ENCODE data around the gene BRI3BP. TPM values are rescaled to one million over a fixed set of nuclear protein-coding genes. Genes with fewer than 3 reads are reported as not detected.

The BRI3BP gene
- total RNA-seq, 1 donor from 2014 or later, result 3.6 TPM

- Histone ChIP-seq H3K36me3 (ENCODE audit: insufficient read depth, low read length) (peaks cover 8% of the 10 kb centered on the region), H3K4me1 (ENCODE audit: insufficient read depth, low read length) (no peaks in the 10 kb centered on the region), H3K79me2 (ENCODE audit: insufficient read depth, low read length) (no peaks in the 10 kb centered on the region), H3K9ac (ENCODE audit: low read length) (no peak overlapping the region), H3K4me2 (ENCODE audit: low read length) (no peak overlapping the region), H3K27me3 (ENCODE audit: insufficient read depth, low read length) (no peaks in the 10 kb centered on the region), H3K9me3 (ENCODE audit: insufficient read depth, low read depth, low read length) (no peaks in the 10 kb centered on the region), H4K20me1 (ENCODE audit: insufficient read depth, low read length) (no peaks in the 10 kb centered on the region), H2AFZ (ENCODE audit: low read depth, low read length) (no peak overlapping the region), H3K27ac (ENCODE audit: low read depth, low read length) (no peak overlapping the region), H3K4me3 (ENCODE audit: insufficient read depth, low read depth, low read length) (no peak overlapping the region)
- TF ChIP-seq CTCF (IDR thresholded peaks at IDR 0.05; ENCODE audit: insufficient read depth, low read depth, low read length), result no peak
- TF ChIP-seq EZH2 (IDR thresholded peaks at IDR 0.05; ENCODE audit: insufficient read depth, low read length), result no peak
- no peak overlapping the region for H3K27ac Mint-ChIP-seq (ENCODE audit: unreplicated experiment)
- no peak overlapping the region for H3K4me3 Mint-ChIP-seq (ENCODE audit: unreplicated experiment)
- no peaks in the 10 kb centered on the region for H3K4me1 Mint-ChIP-seq (ENCODE audit: low read depth, unreplicated experiment)
- H3K9me3 Mint-ChIP-seq (ENCODE audit: unreplicated experiment), result no peaks in the 10 kb centered on the region
- DNase-seq (ENCODE audit: low read depth) (no peak), FAIRE-seq (no peak)
- H3K27me3 Mint-ChIP-seq (ENCODE audit: low read depth, unreplicated experiment), result no peaks in the 10 kb centered on the region
- H3K36me3 Mint-ChIP-seq (ENCODE audit: low read depth, unreplicated experiment), result peaks cover 18% of the 10 kb centered on the region
These were observed 39.6 kb upstream of the BRI3BP start for GRCh38 chr12:124953689-124954405.

DNA sequence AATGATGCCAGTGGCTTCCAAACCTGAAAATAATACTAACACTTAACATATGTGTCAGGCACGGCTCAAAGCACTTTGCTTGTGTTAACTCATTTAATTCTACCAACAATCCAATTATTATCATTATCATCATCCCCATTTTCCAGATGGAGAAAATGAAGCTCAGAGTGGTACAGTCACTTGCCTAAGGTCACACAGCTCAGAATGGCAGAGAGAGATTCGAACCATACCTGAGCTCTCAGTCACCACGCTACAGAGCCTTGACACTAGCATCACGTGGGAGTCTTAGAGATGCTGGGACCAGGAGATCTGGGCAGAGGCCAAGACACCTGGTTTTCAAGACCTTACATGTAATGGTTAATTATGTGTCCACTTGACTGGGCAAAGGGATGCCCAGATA is 38.7 kb upstream of the BRI3BP start:
- H3K4me2 ChIP-seq (ENCODE audit: low read length), result no peak overlapping the region
- H4K20me1 ChIP-seq (ENCODE audit: insufficient read depth, low read length), result no peaks in the 10 kb centered on the region
- no peaks in the 10 kb centered on the region for H3K79me2 ChIP-seq (ENCODE audit: insufficient read depth, low read length)
- no peak overlapping the region for H3K27ac Mint-ChIP-seq (ENCODE audit: unreplicated experiment)
- DNase-seq (ENCODE audit: low read depth) (no peak), FAIRE-seq (no peak)
- H2AFZ ChIP-seq (ENCODE audit: low read depth, low read length), result no peak overlapping the region
- no peak overlapping the region for H3K4me3 ChIP-seq (ENCODE audit: insufficient read depth, low read depth, low read length)
- H3K4me1 ChIP-seq (ENCODE audit: insufficient read depth, low read length), result no peaks in the 10 kb centered on the region
- H3K27ac ChIP-seq (ENCODE audit: low read depth, low read length), result no peak overlapping the region
- no peaks in the 10 kb centered on the region for H3K9me3 ChIP-seq (ENCODE audit: insufficient read depth, low read depth, low read length)
- H3K9me3 Mint-ChIP-seq (ENCODE audit: unreplicated experiment), result no peaks in the 10 kb centered on the region
- TF ChIP-seq EZH2 (IDR thresholded peaks at IDR 0.05; ENCODE audit: insufficient read depth, low read length) (no peak), CTCF (IDR thresholded peaks at IDR 0.05; ENCODE audit: insufficient read depth, low read depth, low read length) (no peak)
- peaks cover 18% of the 10 kb centered on the region for H3K36me3 Mint-ChIP-seq (ENCODE audit: low read depth, unreplicated experiment)
- no peaks in the 10 kb centered on the region for H3K27me3 Mint-ChIP-seq (ENCODE audit: low read depth, unreplicated experiment)
- H3K9ac ChIP-seq (ENCODE audit: low read length), result no peak overlapping the region
- no peaks in the 10 kb centered on the region for H3K4me1 Mint-ChIP-seq (ENCODE audit: low read depth, unreplicated experiment)
- no peaks in the 10 kb centered on the region for H3K27me3 ChIP-seq (ENCODE audit: insufficient read depth, low read length)
- no peak overlapping the region for H3K4me3 Mint-ChIP-seq (ENCODE audit: unreplicated experiment)
- H3K36me3 ChIP-seq (ENCODE audit: insufficient read depth, low read length), result peaks cover 11% of the 10 kb centered on the region

- no peak overlapping the region for H3K27ac Mint-ChIP-seq (ENCODE audit: unreplicated experiment)
- no peaks in the 10 kb centered on the region for H3K9me3 Mint-ChIP-seq (ENCODE audit: unreplicated experiment)
These were observed 36.9 kb upstream of the BRI3BP start for GRCh38 chr12:124956571-124956970.

More at GRCh38 chr12:124956571-124956970, 36.9 kb upstream of the BRI3BP start:
- no peak overlapping the region for H3K27ac ChIP-seq (ENCODE audit: low read depth, low read length)
- no peaks in the 10 kb centered on the region for H3K27me3 ChIP-seq (ENCODE audit: insufficient read depth, low read length)
- no peaks in the 10 kb centered on the region for H4K20me1 ChIP-seq (ENCODE audit: insufficient read depth, low read length)
- Mint-ChIP-seq H3K4me1 (ENCODE audit: low read depth, unreplicated experiment) (no peaks in the 10 kb centered on the region), H3K4me3 (ENCODE audit: unreplicated experiment) (no peak overlapping the region), H3K36me3 (ENCODE audit: low read depth, unreplicated experiment) (peaks cover 14% of the 10 kb centered on the region), H3K27me3 (ENCODE audit: low read depth, unreplicated experiment) (no peaks in the 10 kb centered on the region)
- no peaks in the 10 kb centered on the region for H3K4me1 ChIP-seq (ENCODE audit: insufficient read depth, low read length)
- no peaks in the 10 kb centered on the region for H3K9me3 ChIP-seq (ENCODE audit: insufficient read depth, low read depth, low read length)
- TF ChIP-seq EZH2 (IDR thresholded peaks at IDR 0.05; ENCODE audit: insufficient read depth, low read length) (no peak), CTCF (IDR thresholded peaks at IDR 0.05; ENCODE audit: insufficient read depth, low read depth, low read length) (no peak)
- H3K9ac ChIP-seq (ENCODE audit: low read length), result no peak overlapping the region
- no peak overlapping the region for H2AFZ ChIP-seq (ENCODE audit: low read depth, low read length)
- no peak for FAIRE-seq
- H3K4me3 ChIP-seq (ENCODE audit: insufficient read depth, low read depth, low read length), result no peak overlapping the region
- H3K4me2 ChIP-seq (ENCODE audit: low read length), result no peak overlapping the region
- no peaks in the 10 kb centered on the region for H3K79me2 ChIP-seq (ENCODE audit: insufficient read depth, low read length)
- H3K36me3 ChIP-seq (ENCODE audit: insufficient read depth, low read length), result peaks cover 11% of the 10 kb centered on the region
- DNase-seq (ENCODE audit: low read depth), result no peak
